ENCODE data around the gene VGLL3. TPM values are rescaled to one million over a fixed set of nuclear protein-coding genes. Genes with fewer than 3 reads are reported as not detected.

VGLL3 gene
- total RNA-seq, 1 experiment from 2014 or later = 12.2 TPM

DNA sequence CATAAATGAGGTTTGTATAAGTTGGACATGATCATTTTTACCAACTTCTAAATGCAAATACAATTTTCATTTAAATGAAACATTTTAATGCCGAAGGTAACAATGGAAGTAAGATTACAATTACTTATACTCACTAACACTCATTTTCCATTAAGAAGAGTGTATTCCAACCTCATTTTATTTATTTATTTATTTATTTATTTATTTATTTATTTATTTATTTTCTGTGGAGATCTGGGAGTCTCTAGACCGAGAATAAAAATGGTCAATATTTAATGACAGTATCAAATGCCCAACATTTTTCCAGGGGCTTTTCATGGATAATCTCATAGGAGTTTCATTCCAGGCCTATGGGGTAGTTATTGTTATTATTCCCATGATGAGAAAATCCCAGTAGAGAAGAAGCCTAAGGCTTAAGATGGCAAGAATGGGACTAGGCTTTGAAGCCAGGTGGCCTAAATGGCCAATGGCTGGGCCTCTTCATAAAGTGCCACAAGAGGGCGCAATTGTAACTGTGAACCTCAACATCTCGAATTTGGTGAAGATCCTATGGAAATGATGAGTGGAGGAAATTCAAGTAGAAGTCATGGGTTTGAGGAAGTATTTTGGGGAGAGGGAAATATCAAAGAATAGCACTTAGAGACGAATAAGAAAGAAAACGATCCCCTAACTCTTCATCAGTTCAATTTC is 21.3 kb downstream of the VGLL3 start:
- CTCF ChIA-PET = interaction anchor here (0.7 to 1.0 kb wide), 4 partner anchors 183 to 1132 kb away, joined by 3 to 4 read pairs (median 4); no protein-coding TSS in a partner anchor
- peaks cover 72% of the 10 kb centered on the region for H3K36me3 Mint-ChIP-seq (ENCODE audit: insufficient read depth, unreplicated experiment)
- H3K27me3 Mint-ChIP-seq (ENCODE audit: insufficient read depth, unreplicated experiment) = no peaks in the 10 kb centered on the region
- TF ChIP-seq, protein P1, sequence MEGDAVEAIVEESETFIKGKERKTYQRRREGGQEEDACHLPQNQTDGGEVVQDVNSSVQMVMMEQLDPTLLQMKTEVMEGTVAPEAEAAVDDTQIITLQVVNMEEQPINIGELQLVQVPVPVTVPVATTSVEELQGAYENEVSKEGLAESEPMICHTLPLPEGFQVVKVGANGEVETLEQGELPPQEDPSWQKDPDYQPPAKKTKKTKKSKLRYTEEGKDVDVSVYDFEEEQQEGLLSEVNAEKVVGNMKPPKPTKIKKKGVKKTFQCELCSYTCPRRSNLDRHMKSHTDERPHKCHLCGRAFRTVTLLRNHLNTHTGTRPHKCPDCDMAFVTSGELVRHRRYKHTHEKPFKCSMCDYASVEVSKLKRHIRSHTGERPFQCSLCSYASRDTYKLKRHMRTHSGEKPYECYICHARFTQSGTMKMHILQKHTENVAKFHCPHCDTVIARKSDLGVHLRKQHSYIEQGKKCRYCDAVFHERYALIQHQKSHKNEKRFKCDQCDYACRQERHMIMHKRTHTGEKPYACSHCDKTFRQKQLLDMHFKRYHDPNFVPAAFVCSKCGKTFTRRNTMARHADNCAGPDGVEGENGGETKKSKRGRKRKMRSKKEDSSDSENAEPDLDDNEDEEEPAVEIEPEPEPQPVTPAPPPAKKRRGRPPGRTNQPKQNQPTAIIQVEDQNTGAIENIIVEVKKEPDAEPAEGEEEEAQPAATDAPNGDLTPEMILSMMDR (IDR thresholded peaks at IDR 0.05; ENCODE audit: unreplicated experiment) = peak; percentile 72
- peak; percentile 79 for DNase-seq (ENCODE audit: unreplicated experiment)
- POLR2A ChIA-PET = no interaction called here
- H3K4me1 Mint-ChIP-seq (ENCODE audit: insufficient read depth, unreplicated experiment) = peaks cover 18% of the 10 kb centered on the region
- H3K9me3 Mint-ChIP-seq (ENCODE audit: unreplicated experiment) = no peaks in the 10 kb centered on the region
- no TSS peak for BruUV-seq (replicated peaks)
- H3K4me3 Mint-ChIP-seq (ENCODE audit: unreplicated experiment) = no peak overlapping the region
- intact Hi-C loops (cut with micrococcal nuclease) = loop anchor here (1.0 kb wide), 2 partner anchors 113 to 184 kb away; no protein-coding TSS in a partner anchor
- H3K27ac Mint-ChIP-seq (ENCODE audit: low read depth, unreplicated experiment) = no peak overlapping the region

DNA sequence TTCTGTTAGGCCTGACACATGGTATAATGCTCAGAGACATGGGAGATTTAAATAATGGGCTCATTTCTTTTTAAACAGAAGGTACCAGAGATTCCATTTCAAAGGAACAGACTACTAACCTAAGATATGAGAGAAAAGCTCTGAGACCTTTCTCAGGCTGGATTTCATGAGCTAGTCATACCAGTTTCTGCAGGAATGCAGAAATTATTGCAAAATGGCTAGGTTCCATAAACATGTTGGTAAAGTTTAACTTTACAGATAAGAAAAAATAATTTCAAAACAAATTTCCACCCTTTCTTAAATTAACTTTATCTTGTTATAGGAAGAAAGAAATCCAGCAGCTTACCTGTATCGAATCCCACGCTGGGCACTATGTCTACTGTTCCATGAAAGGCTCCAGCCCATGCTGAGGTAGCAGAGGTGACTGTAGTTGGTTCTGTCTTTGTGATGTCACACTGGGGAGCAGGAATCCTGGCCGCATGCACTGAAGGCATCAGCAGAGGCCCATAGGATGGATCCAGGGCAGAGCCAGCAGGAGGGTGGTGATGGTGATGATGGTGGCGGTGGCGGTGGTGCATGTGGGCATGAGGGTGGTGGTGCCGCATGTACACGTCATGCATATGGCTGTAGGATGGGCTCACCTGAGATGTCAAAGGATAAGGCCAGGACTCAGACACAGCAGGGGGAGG is 22.6 kb downstream of the VGLL3 start:
- TF ChIP-seq, protein P1 (IDR thresholded peaks at IDR 0.05; ENCODE audit: unreplicated experiment) = no peak
- Mint-ChIP-seq H3K4me1 (ENCODE audit: insufficient read depth, unreplicated experiment) (peaks cover 13% of the 10 kb centered on the region), H3K36me3 (ENCODE audit: insufficient read depth, unreplicated experiment) (peaks cover 79% of the 10 kb centered on the region), H3K4me3 (ENCODE audit: unreplicated experiment) (no peak overlapping the region), H3K27me3 (ENCODE audit: insufficient read depth, unreplicated experiment) (no peaks in the 10 kb centered on the region), H3K9me3 (ENCODE audit: unreplicated experiment) (no peaks in the 10 kb centered on the region), H3K27ac (ENCODE audit: low read depth, unreplicated experiment) (no peak overlapping the region)
- intact Hi-C loops (cut with micrococcal nuclease) = no loop called here
- ChIA-PET POLR2A (interaction anchor here (1.7 kb wide), 1 partner anchor 170 kb away, joined by 4 read pairs; no protein-coding TSS in a partner anchor), CTCF (interaction anchor here (0.5 to 1.7 kb wide), 10 partner anchors 8 to 194 kb away, joined by 3 to 10 read pairs (median 4); no protein-coding TSS in a partner anchor)
- no TSS peak for BruUV-seq (replicated peaks)
- DNase-seq (ENCODE audit: unreplicated experiment) = no peak

DNA sequence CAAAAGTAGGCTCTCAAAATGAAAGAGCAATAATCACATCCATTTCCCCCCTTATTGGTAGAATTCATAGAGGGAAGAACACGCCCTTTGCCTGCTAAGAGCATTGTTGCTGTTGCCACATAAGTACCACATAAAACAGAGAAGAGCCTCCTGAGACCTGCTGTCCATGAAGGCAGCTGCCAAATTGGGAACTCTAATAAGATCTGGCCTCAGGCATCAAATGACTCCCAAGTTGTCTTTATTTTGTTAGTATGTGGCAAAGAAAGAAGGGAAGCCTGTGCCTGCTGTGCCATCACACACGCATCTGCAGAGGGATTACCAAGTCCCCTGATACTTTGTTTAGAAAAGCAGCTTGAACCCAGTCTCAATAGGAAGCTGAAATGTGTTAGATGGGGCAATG is 23.9 kb downstream of the VGLL3 start:
- Mint-ChIP-seq H3K36me3 (ENCODE audit: insufficient read depth, unreplicated experiment) (peaks cover 85% of the 10 kb centered on the region), H3K27ac (ENCODE audit: low read depth, unreplicated experiment) (no peak overlapping the region)
- intact Hi-C loops (cut with micrococcal nuclease) = no loop called here

More for the DNA sequence above, 23.9 kb downstream of the VGLL3 start:
- H3K4me3 Mint-ChIP-seq (ENCODE audit: unreplicated experiment) = no peak overlapping the region
- ChIA-PET CTCF (interaction anchor here (0.6 to 1.7 kb wide), 7 partner anchors 9 to 192 kb away, joined by 3 to 10 read pairs (median 4); partner anchors contain the start of gene VGLL3), POLR2A (interaction anchor here (0.9 to 1.7 kb wide), 3 partner anchors 9 to 169 kb away, joined by 3 to 6 read pairs (median 4); no protein-coding TSS in a partner anchor)
- TF ChIP-seq, protein P1 (IDR thresholded peaks at IDR 0.05; ENCODE audit: unreplicated experiment) = no peak
- DNase-seq (ENCODE audit: unreplicated experiment) = no peak
- no TSS peak for BruUV-seq (replicated peaks)
- H3K9me3 Mint-ChIP-seq (ENCODE audit: unreplicated experiment) = no peaks in the 10 kb centered on the region
- no peaks in the 10 kb centered on the region for H3K27me3 Mint-ChIP-seq (ENCODE audit: insufficient read depth, unreplicated experiment)
- peaks cover 12% of the 10 kb centered on the region for H3K4me1 Mint-ChIP-seq (ENCODE audit: insufficient read depth, unreplicated experiment)
